NCI-H2171 (cell line): ENCODE measurements around the gene SLX4.

Experiments
- DNase-seq: peaks from one replicate; lab custom pipeline; 2025; lab: John Stamatoyannopoulos, UW

Gene SLX4

GRCh38 chr16:3598236-3598635 lies 13.2 kb downstream of the SLX4 start:
- no peak for DNase-seq

- no peak for DNase-seq
Measured at GRCh38 chr16:3597676-3598075, 13.7 kb downstream of the SLX4 start.

DNA sequence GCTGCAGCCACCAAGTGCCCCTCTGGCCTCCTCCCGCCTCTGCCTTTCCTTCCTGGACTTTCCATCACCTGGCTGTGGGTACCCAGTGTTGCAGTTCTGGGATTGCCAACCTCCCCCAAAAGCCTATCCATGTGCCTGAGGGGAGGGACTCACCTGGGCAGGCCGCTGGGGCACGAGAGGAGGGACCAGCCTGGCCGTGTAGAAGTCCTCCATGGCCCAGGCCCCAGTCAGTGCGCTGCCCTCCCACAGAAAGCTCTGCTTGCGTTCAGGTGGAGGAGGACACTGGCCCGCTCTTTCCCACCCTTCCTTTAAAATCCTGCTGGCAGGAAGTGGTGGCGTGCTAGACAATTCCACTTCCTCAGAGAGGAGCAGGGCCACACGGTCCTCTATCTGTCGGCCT lies 14.2 kb downstream of the SLX4 start:
- DNase-seq: no peak

- no peak for DNase-seq
Measured at GRCh38 chr16:3596101-3596861, 15.1 kb downstream of the SLX4 start.

DNA sequence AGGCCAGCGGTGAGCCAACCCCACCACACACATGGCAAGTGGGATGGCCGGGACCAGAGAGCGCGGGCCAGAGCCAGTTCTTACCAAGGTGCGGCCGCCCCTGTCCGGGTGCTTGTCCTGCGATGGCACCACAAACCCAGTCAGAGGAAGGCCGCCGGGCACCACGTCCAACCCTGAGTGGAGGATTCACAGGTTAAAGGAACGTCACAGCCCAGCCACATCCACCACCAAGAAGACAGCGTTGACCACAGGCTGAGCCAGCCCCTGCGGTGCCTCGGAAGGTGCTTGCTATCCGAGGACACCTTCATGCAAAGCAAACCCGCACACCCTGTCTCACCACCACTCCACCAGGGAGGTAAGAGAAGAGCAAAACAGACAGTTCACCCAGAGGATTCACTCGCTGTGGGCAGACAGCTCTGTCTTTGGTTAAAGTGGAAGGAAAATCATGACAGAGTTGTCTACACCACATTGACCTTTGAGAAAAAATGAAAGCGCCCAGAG lies 15.8 kb downstream of the SLX4 start:
- no peak for DNase-seq

- DNase-seq: no peak
Measured at GRCh38 chr16:3595110-3595486, 16.3 kb downstream of the SLX4 start.

DNA sequence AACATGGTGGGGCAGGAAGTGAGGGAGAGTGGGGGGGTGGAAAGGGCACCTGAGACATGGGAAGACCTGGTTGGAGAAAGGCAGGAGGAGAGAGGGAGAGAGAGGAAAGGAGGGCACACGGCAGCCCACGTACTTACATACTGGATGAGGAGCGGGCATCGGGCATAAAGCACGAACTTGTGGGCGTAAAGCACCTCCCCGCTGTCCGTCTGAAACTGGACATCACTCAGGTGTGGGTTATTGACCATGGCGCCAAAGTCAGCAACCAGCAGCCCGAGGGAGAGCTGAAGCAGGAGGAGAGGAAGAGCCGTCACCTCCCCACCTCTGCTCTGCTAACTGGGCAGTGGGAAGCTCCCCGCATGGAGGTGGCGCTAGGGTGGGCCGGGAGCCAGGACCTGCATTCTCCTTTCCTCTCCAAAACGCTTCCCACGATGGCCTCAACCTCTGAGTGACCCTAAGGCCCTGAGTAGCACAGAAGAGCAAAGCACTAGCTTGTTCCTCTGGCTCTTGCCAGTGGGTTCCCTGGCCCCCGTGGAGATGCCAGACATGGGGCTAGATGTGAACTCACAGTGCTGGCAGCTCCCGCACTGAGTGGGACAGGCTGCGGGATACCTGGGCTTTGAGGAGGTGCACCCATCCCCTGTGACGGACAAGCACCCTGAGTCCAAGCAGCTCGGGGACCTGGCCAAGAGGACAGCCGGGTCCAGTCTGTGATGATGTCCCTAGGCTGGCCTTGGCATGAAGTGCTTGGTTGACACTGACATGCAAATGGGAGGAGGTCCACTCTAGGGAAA lies 16.9 kb downstream of the SLX4 start:
- no peak for DNase-seq

DNA sequence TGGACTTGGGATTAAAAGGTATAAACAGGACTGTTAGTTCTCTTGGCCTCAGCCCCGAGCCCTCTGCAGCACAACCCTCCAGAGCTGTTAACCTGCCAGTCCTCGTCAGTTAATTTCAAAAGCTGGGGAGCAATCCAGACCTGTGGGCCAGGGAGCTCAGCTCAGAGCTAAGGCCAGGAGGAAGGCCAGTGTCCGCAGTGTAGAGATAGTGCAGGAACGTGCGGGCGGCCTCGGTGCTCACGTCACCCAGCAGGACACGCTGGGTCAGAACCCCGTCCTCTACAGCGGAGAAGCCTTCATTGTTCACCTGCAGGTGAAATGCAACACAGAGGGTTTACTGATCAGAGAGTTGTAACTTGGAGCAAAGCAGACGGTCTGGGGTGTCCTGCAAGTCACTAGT lies 18.8 kb downstream of the SLX4 start:
- no peak for DNase-seq

- DNase-seq: no peak
Measured at GRCh38 chr16:3591991-3592390, 19.4 kb downstream of the SLX4 start.

DNA sequence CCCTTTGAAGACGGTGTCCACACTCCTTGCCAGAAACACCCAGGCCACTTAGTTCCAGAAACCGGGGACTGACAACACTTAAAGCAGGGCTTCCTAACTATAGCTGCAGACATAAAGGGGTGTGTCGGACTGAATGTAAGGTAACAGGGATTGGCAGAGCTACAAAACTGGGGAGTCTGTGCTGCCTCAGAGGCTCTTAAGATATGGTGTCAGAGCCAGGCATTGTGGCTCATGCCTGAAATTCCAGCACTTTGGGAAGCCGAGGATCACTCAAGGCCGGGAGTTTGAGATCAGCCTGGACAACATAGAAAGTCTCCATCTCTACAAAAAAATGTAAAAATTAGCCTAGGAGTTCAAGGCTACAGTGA lies 20.0 kb downstream of the SLX4 start:
- DNase-seq: no peak

DNA sequence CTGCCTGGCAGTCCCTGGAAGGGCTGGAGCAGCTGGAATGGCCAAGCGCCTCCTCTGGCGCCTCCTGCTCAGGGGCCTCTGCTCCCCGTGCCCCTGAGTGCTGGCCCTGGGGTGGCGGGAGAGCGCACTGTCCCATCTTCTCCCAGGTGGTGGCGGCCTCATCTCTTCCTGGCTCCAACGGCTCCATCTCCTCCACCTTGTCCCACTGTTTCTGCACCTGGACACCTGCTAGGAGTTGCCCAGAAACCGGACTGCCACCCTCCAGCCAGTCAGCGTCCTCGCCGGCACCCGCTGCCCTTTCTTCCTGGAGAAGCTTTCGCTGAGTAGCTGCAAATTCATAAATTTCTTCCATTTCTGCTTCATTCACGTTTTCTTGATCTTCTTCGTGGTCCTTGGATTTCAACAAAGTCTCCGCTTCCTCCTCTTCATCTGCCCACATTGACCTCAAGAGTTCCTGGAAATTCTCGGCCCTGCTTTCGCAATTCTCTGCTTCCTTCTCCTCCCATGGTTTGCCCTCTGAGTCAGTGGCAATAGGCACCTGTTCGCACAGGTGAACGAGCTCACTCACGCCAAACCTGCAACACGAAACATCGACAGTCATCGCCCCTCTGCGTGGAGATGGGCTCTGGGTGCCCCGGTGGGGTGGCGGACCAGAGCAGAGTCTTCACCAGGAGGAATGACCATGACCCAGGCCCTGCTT lies 20.5 kb downstream of the SLX4 start:
- no peak for DNase-seq

GRCh38 chr16:3589991-3590701 lies 21.3 kb downstream of the SLX4 start:
- DNase-seq: no peak

- DNase-seq: no peak
Measured at GRCh38 chr16:3589441-3589921, 21.9 kb downstream of the SLX4 start.

DNA sequence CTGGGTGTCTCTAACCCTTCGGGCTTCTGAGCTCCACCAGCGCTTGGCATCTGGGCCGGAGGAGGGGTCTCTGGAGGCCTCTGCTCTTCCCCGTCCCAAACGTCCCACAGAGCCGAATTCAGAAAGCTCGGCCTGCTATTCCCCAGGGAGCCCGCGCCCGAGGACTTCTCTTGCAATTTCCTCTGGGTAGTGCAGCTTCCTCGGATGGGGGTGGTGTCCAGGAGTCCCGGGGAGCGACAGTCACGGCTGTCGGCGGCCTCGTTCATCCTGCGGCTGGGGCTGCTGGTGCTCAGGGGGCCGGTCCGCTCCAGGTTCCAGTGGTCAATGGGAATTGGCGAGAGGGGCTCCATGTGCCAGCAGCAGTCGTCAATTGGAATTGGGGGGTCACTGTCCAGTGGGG lies 22.4 kb downstream of the SLX4 start:
- DNase-seq: no peak

DNA sequence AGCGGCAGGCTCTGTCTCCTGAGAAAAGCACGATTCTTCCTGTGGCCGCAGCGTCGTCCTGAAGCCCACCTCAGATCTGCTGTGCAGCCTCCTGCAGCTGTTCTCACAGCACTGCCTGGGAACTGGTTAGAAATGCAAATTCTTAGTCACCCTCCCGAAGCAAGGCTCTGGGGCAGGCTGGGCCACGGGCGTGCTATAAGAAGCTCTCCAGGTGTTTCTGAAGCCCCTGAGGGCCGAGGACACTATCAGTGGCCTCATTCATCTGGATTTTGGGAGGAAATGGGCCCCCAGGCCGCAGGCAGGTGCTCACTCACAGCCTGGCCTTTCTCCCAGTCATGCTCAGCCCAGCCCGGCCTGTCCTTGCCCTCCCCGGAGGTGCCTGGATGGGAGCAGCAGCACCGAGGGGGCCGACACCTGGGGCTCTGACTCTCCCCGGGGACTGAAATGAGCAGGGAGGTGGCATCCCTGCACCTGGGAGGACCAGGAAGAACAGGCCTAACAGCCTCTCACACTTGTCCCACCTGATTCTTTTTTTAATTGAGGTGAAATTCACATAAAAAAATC lies 23.8 kb downstream of the SLX4 start:
- no peak for DNase-seq

GRCh38 chr16:3584412-3584811 lies 27.0 kb downstream of the SLX4 start:
- DNase-seq: no peak

DNA sequence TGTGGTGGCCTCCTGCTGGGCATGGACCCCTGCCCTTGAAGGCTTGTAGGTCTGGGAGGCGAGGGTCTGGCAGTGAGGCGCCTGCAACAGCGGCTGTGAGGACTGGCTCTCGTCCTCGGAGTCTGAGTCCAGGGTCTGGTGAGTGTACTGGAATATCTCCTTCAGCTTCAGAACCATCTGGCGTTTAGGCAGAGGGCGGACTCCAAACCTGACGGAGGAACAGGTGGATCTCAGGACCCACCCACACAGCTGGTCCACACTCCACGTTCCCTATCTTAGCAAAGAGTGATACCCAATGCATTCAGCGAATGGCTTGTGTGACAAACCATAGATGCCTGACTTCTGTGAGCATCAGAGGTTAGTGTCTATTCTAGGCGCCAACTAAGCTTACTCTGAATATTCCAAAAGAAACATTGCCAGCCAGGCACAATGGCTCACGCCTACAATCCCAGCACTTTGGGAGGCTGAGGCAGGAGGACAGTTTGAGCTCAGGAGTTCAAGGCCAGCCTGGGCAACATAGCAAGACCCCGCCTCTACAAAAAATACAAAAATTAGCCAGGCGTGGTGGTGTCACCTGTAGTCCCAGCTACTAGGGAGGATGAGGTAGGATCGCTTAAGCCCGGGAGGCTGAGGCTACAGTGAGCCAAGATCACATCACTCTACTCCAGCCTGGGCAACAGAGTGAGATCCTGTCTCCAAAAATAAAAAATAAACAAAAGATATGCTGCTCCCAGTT lies 27.9 kb downstream of the SLX4 start:
- no peak for DNase-seq

DNA sequence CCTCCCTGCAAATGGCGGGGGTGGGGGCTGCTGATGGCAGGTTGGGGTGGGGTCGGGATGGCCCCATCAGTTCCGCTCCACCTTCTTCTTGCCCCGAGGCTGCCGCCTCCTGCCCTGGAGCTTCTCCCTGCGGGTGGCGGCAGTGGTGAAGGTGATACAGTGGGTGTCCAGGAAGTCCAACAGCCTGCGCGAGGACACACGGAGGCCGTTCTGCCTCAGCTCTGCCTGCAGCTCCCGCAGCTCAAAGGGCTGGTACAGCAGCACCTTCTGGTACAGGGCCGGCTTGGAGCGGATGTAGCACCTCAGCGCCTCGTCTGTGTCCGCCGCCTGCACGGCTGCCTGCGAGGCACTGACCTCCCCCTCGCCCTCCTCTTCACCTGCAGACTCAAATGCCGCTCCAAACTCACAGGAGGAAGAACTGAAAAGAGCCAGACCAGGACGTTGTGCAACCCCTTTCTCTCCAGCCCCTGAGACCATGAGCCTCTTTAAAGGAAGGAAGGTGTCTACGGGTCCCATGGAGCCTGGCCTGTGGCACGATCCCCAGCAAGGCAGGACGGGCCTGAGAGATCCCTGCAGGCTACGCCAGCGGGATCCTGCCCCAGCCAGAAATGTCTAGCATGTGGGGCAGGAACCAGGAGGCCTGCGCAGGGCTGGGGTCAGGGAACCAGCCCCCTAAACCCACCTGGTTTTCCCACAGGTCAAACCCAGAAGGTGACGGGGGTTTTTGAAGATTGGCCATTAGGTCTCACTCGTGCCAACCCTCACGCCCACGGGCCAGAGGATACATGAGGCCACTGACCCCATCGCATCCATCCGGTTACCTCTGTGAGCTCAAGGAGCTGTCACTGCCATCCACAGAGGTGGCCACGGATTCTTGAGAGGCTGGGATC lies 28.9 kb downstream of the SLX4 start:
- no peak for DNase-seq

DNA sequence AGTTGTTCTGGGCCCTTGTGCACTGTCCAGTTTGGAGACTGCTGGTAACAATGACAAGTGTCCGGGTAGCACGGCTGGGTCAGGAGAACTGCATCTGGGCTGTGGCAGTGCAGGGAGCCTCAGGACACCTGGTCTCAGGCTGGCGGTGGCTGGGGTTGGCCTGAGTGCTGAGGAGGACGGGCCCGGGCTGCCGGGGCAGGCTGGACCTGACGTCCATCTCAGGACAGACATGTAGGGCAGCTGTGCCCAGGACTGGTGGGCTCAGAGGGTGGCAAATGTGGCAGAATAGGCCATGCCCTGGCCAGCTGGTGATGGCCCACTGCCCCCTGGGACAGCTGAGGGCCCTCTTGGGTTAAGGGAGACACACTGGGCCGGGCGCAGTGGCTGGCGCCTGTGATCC lies 30.0 kb downstream of the SLX4 start:
- DNase-seq: no peak

- DNase-seq: peak; percentile 54
Measured at GRCh38 chr16:3580686-3581085, 30.7 kb downstream of the SLX4 start.
